NB4 (cell line): ENCODE results near the gene VASH2.

Experiments used
- CTCF ChIP-seq: IDR thresholded peaks from one replicate; pipeline ENCODE4 v1.5.1; 2012; ENCODE audit warnings: low read depth, low read length
- MAX ChIP-seq: IDR thresholded peaks from 2 replicates; pipeline ENCODE4 v1.6.1; 2011; ENCODE audit warnings: low read depth, low read length
- POLR2A ChIP-seq: IDR thresholded peaks from 2 replicates; pipeline ENCODE4 v1.6.1; 2011; ENCODE audit warnings: mild to moderate bottlenecking; ENCODE audit not compliant: insufficient read length; ENCODE audit errors: extremely low read depth

DNA sequence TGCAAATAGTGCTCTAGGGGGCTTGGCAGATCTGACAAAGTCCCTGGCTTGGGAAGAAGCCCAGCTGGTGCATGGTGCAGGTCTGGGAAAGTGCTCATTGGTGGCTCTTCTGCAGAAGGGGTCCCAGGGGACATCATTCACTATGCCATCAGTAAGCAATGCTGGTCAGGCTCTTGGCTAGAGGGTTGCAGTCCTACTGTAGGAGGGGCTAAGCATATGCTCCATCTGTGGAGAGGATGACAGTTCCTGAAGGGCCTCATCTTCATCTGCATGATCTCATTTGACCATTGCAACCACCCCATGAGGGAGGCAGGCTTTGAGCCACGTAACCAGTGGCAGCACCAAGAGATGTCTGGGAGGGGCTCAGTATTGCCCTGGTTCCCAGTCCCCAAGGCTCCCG, 31.5 kb upstream of the VASH2 start:
- no peak for TF ChIP-seq CTCF
- TF ChIP-seq POLR2A = no peak
- TF ChIP-seq MAX = no peak
